SJCRH30 (cell line): ENCODE data around the gene KLK14. TPM values are rescaled to one million over a fixed set of nuclear protein-coding genes. Genes with fewer than 3 reads are reported as not detected.

Source experiments
- DNase-seq, 2 experiments: peaks; one replicate each; pipeline ENCODE4 v3.0.0-alpha.2; 2015 to 2020
- H3K27ac ChIP-seq: fragments of 250-450 bp; sonication (Bioruptor Pico); 2 replicates; pipeline ENCODE4 v1.5.1; 2020; ENCODE audit warnings: mild to moderate bottlenecking, moderate library complexity
- H3K27me3 ChIP-seq: fragments of 250-450 bp; sonication (Bioruptor Pico); 2 replicates; pipeline ENCODE4 v1.5.1; 2020; ENCODE audit warnings: mild to moderate bottlenecking, moderate library complexity
- H3K36me3 ChIP-seq: fragments of 250-450 bp; sonication (Bioruptor Pico); 2 replicates; pipeline ENCODE4 v1.5.1; 2020; ENCODE audit warnings: mild to moderate bottlenecking, moderate library complexity
- H3K4me1 ChIP-seq: fragments of 250-450 bp; sonication (Bioruptor Pico); 2 replicates; pipeline ENCODE4 v1.5.1; 2020; ENCODE audit warnings: mild to moderate bottlenecking, moderate library complexity
- H3K4me3 ChIP-seq: fragments of 250-450 bp; sonication (Bioruptor Pico); 2 replicates; pipeline ENCODE4 v1.5.1; 2020; ENCODE audit warnings: mild to moderate bottlenecking, moderate library complexity
- H3K9me3 ChIP-seq: fragments of 250-450 bp; sonication (Bioruptor Pico); replicated peaks from 2 replicates; pipeline ENCODE4 v1.5.1; 2020; ENCODE audit warnings: mild to moderate bottlenecking, moderate library complexity
- total RNA-seq: library from RNA; depleted of rRNA; stranded (reverse); fragments of >200 nt; shearing (Covaris generic); gene quantifications from 2 replicates; pipeline ENCODE4 v1.2.3, GENCODE V29; 2014

Gene KLK14
- total RNA-seq, 1 experiment from 2014 or later, result not detected

DNA sequence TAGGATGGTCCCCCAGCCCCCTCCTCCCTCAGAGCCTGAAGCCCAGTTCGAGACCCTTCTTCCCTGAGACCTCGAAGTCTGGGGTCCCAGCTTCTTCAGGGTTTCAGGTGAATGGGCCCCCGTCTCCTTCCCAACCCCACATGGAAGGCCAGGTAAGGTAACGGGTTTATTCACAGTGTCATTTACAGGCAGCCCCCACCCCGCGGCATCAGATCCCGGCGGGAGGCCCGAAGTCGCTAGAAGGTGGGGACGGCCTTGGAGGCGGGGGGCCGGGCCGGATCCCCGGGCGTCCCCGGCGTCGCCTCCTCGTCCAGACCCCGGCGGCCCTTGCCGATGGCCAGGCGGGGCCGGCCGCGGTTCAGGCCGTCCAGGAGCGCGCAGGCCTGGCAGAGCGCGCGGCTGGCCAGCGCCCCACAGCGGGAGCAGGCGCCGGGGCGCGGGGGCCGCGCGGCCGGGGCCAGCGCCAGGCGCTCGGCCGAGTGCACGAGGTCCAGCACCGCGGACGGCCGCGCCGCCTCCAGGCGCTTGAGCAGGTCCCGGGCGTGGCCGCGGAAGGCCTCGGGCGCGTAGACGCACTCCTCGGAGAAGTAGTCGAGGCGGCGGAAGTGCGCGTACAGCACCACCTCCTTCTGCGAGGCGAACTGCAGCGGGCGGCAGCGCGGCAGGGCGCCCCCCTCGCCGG is 15.8 kb upstream of the KLK14 start:
- Histone ChIP-seq H3K27me3 (no peaks in the 10 kb centered on the region), H3K4me1 (no peaks in the 10 kb centered on the region), H3K9me3 (no peaks in the 10 kb centered on the region), H3K4me3 (no peak overlapping the region), H3K27ac (no peak overlapping the region), H3K36me3 (peaks cover 11% of the 10 kb centered on the region; the same call in 1 of the 2 replicates)
- no peak for DNase-seq

DNA sequence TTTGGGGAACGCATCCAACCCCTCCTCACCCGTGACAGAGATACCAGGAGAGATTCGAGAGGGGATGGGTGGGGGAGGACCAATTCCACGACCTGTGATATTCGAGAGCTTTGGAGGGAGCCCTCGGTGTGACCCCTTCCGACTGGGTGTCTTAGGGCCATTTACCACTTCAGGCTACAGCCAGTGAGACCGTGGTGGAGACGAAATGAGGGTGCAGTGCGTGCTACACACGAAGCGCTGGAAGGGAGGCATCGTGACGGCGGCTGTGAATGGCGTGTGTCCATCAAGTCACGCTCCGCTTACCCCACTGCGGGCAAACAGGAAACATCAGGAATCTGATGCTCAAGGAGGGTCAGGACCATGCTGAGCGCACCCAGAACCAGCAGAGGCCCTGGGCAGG is 15.1 kb upstream of the KLK14 start:
- DNase-seq, result no peak
- Histone ChIP-seq H3K27ac (no peak overlapping the region), H3K27me3 (no peaks in the 10 kb centered on the region)

DNA sequence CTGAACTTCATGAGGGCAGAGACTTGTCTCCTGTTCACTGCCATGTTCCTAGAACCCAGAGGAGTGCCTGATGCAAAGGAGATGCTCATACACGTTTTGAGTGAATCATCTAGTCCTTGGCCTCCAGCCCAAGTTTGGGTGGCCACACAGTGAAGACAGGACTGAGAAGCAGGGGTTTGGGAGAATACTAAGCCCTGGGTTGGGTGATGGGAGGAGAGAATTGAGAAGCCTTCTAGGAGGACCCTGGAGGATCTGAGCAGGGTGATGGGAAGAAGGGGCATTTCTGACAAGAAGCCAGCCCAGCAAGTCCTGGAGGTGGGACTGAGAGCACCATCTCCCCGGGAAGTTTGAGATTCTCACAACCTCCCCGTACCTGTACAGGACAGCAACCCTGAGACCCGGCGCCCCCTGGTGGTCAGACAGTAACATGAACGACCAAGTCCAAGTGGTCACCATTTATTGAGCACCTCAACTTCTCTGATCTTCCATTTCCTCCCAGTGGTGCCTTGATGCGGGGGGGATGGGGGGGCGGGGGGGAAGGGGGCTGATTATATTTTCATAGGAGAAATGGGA is 14.6 kb upstream of the KLK14 start:
- Histone ChIP-seq H3K27ac (no peak overlapping the region), H3K4me3 (no peak overlapping the region), H3K27me3 (no peaks in the 10 kb centered on the region), H3K4me1 (no peaks in the 10 kb centered on the region), H3K9me3 (no peaks in the 10 kb centered on the region), H3K36me3 (peaks cover 6% of the 10 kb centered on the region; the same call in 1 of the 2 replicates)
- peak; percentile 48 to 63 for DNase-seq

More for the DNA sequence above, 15.1 kb upstream of the KLK14 start:
- H3K36me3 ChIP-seq, result peaks cover 7% of the 10 kb centered on the region; the same call in 1 of the 2 replicates
- no peaks in the 10 kb centered on the region for H3K4me1 ChIP-seq
- no peaks in the 10 kb centered on the region for H3K9me3 ChIP-seq
- H3K4me3 ChIP-seq, result no peak overlapping the region

DNA sequence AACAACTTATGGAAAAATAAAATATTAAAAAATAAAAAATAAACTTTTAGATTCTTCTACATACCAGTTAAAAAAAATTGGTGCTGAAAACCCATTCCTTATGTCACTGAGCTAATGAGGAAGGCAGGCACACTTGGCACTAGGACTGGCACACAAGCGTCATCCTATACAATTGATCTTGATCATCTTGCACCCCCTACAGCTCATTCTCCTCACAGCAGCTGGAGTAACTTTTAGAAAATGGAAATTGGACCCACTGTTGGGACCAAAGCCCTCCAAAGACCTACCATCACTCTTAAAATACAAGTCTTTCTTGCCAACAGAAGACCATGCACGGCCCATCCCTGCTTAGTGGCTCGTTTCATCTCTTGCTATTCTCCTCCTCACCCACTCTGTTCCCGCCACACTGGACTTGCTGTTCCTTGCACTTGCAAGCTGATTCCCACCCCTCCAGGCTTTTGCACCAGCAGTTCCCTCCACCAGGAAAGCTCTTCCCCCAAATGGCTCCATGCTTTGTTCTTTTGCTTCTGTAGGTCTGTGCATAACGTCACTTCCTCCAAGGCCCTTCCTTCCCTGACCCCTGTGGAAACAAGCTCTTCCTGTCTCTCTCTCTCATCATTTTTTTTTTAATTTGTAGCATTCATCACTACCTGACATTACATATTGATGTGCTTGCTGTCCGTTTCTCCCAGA is 13.9 kb upstream of the KLK14 start:
- Histone ChIP-seq H3K4me3 (no peak overlapping the region), H3K27me3 (no peaks in the 10 kb centered on the region), H3K36me3 (peaks cover 6% of the 10 kb centered on the region; the same call in 1 of the 2 replicates), H3K4me1 (no peaks in the 10 kb centered on the region), H3K27ac (no peak overlapping the region), H3K9me3 (no peaks in the 10 kb centered on the region)
- DNase-seq, result peak in 1 of 2 experiments; percentile 9

DNA sequence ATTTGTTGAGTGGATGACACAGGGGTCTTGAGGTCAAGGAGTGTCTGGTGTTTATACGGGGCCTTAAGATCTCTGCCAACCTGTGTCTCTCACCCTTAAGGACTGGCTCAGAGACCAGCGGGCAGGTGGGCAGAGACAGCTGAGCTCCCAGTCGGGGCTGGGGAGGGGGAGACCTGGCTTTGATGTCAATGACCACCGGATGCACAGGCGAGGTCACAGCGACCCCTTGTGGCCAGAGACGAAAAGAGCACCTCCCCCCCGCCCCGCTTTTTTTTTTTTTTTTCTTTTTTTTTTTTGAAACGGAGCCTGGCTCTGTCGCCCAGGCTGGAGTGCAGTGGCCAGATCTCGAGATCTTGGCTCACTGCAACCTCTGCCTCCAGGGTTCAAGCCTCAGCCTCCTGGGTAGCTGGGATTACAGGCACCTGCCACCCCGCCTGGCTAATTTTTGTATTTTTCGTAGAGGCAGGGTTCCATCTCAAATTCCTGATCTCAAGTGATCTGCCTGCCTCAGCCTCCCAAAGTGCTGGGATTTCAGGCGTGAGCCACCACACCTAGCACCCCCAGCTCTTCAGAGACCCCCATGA is 12.1 kb upstream of the KLK14 start:
- Histone ChIP-seq H3K27me3 (no peaks in the 10 kb centered on the region), H3K27ac (no peak overlapping the region), H3K9me3 (no peaks in the 10 kb centered on the region), H3K36me3 (peaks cover 2% of the 10 kb centered on the region; the same call in 1 of the 2 replicates), H3K4me1 (no peaks in the 10 kb centered on the region), H3K4me3 (no peak overlapping the region)
- peak; percentile 39 to 65 for DNase-seq

DNA sequence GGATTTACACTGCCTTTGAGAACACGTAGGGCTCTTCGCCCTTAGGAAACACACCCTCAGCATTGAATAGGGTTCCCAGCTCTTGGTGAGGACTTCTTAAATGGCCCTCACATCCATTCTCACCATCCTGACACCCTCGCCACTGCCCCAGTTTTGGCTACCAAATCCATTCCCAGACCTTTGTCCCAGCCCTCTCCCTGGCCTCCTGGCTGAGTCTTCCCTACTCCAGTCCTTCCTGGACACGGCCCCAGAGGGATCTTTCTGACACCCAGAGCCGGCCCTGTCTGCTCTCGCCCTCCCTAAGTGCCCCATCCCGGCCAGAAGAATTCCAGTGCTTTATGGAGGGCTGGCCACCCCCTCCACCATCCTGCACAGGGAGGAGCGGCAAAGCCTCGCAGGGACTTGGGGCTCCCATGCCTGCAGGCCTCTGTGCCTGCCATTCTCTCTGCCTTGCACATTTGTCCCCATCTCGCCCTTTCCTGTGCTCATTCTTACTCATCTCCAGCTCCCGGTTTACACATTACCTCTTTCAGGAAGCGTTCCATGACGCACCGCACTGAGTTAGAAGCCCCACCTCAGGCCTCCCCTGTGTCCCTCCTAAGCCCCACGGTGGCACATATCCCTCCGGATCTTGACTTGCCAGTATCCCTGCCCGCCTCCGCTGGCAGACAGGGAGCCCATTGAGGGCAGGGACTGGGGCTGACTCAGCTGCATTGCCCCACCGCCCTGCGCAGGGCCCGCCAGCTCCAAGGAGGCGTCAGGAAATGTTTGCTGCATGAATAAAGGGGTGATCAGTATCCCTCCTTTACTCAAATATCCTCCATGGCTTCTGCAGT is 11.0 kb upstream of the KLK14 start:
- Histone ChIP-seq H3K27ac (no peak overlapping the region), H3K4me3 (no peak overlapping the region), H3K9me3 (no peaks in the 10 kb centered on the region), H3K36me3 (no peaks in the 10 kb centered on the region), H3K27me3 (no peaks in the 10 kb centered on the region), H3K4me1 (no peaks in the 10 kb centered on the region)
- no peak for DNase-seq

DNA sequence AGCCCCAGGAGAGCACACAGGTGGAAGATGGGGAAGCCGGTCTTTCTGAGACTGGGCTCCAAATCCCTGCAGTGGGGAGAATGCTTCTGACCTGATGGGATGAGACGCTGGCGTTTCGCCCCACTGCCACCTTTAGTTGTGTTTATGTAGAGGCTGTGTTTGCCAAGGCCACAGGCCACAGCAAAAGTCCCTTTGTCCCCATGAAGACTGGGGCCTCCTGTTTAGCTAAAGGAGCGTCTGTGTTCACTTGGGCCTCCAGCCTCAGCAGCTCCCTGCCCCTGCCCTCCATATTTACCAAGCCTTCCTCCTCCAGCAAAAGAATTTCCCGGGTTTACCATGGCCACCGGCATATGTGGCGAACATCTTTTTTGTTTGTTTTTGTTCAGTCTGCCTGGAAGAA is 10.4 kb upstream of the KLK14 start:
- Histone ChIP-seq H3K27ac (no peak overlapping the region), H3K36me3 (no peaks in the 10 kb centered on the region), H3K9me3 (no peaks in the 10 kb centered on the region), H3K27me3 (no peaks in the 10 kb centered on the region), H3K4me3 (no peak overlapping the region), H3K4me1 (no peaks in the 10 kb centered on the region)
- no peak for DNase-seq

DNA sequence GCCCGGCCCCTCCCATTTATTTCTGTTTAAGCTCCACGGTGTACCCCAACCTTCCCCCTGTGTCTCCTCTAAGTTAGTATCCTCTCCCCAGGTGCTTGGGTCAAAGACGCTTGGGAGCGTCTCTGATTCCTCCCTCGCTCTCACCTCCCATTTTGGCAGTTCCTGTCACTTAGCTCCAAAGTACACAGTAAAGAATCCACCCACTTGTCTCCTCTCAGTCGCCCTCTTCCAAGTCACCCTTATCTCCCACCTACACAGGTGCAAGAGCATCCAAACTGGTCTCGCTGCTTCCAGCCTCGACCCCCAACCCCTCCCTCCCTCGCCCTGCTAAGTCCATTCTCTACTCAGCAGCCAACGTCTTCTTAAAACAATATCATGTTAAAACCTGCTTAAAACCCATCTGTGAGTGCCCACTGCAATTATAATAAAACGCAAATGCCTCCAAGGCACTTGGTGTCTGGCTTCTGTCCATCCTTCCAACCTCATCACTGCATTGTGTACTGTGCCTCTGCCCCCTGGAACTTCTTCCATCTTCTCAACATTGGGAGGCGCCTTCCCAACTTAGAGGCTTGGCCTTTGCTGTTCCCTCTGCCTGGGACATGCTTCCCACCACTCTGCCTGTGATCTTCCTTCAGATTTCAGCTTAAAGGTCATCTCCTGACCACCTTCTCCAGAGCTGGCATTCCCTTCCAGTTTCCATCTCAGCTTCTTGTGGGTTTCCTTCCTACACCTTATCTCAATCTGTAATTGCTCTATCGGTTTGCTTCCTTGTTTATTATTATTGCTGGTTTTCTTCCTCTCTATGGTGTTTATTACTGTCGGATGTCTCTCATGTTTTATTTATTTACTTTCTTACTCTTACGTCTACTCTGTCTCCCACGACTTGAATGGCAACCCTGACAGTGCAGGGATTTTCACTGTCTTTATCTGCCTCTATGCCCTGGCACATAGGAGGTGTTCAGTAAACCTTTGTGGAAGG is 9.5 kb upstream of the KLK14 start:
- H3K4me3 ChIP-seq, result no peak overlapping the region
- H3K36me3 ChIP-seq, result no peaks in the 10 kb centered on the region
- no peaks in the 10 kb centered on the region for H3K4me1 ChIP-seq
- H3K27ac ChIP-seq, result no peak overlapping the region
- DNase-seq, result no peak
- H3K9me3 ChIP-seq, result no peaks in the 10 kb centered on the region
- H3K27me3 ChIP-seq, result no peaks in the 10 kb centered on the region

DNA sequence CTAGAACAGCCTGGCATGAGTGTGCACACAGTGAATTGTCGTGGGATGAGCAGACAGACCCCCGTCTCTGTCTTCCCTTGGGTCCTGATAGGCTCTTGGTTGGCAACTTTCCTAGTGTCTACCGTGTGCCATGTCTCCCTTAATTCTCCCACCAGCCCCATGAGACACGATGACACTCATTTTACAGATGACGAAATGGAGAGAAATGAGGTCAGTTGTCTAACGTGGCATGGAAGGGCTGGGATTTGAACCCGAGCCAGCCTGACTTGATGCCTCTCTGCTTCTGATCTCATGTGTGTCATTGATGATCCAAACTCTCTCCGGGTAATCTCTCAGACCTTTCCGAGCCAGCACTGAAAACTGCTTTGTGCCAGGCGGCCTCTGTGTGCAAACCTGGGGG is 8.4 kb upstream of the KLK14 start:
- no peaks in the 10 kb centered on the region for H3K4me1 ChIP-seq
- no peak overlapping the region for H3K4me3 ChIP-seq
- no peak overlapping the region for H3K27ac ChIP-seq
- H3K27me3 ChIP-seq, result no peaks in the 10 kb centered on the region
- H3K9me3 ChIP-seq, result no peaks in the 10 kb centered on the region
- no peaks in the 10 kb centered on the region for H3K36me3 ChIP-seq
- no peak for DNase-seq

DNA sequence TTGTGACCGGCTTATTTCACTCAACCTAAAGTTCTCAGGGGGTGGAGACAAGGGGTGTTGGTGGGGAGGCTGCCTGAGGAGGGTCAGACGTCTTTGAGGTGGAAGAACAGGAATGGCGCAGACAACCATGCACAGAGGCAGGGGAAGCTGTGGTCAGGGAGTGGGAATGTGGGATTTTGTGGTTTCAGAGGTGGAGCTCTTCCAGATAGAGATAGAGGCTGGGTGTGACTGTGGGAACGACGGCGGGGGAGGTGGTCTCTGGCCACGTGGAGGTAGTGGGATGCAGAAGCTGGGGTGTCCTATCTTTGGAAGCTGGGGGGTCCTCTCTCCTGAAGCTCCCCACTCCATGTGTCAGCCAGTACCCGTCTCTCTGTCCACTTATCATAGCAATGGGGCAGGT is 7.8 kb upstream of the KLK14 start:
- no peak for DNase-seq

DNA sequence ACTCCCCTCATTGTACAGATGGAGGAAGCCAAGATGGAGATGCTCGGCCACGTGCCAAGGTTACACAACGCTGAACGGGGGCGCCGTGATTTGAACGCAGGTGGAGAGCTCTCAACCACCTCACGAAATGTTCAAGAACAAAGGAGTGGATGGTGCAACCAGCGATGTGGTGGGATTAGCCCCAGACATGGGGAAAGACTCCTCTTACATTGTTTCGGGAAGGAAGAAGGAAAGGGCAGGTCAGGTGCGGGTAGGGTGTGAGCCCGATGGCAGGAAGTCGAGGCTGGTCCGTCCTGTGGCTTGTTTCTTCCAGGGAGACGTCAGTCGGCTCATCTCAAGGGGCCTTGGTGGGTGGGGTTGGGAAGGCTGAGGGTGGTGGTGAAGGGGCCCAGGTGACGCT is 7.1 kb upstream of the KLK14 start:
- no peak for DNase-seq
- Histone ChIP-seq H3K27me3 (0 out of 2 replicates have a peak, but pooled peaks cover 5% of the 10 kb centered on the region), H3K4me1 (no peaks in the 10 kb centered on the region), H3K9me3 (no peaks in the 10 kb centered on the region), H3K36me3 (no peaks in the 10 kb centered on the region), H3K4me3 (no peak overlapping the region), H3K27ac (no peak overlapping the region)

More for the DNA sequence above, 7.8 kb upstream of the KLK14 start:
- no peaks in the 10 kb centered on the region for H3K27me3 ChIP-seq
- H3K36me3 ChIP-seq, result no peaks in the 10 kb centered on the region
- H3K9me3 ChIP-seq, result no peaks in the 10 kb centered on the region
- no peak overlapping the region for H3K4me3 ChIP-seq
- no peak overlapping the region for H3K27ac ChIP-seq
- H3K4me1 ChIP-seq, result no peaks in the 10 kb centered on the region

DNA sequence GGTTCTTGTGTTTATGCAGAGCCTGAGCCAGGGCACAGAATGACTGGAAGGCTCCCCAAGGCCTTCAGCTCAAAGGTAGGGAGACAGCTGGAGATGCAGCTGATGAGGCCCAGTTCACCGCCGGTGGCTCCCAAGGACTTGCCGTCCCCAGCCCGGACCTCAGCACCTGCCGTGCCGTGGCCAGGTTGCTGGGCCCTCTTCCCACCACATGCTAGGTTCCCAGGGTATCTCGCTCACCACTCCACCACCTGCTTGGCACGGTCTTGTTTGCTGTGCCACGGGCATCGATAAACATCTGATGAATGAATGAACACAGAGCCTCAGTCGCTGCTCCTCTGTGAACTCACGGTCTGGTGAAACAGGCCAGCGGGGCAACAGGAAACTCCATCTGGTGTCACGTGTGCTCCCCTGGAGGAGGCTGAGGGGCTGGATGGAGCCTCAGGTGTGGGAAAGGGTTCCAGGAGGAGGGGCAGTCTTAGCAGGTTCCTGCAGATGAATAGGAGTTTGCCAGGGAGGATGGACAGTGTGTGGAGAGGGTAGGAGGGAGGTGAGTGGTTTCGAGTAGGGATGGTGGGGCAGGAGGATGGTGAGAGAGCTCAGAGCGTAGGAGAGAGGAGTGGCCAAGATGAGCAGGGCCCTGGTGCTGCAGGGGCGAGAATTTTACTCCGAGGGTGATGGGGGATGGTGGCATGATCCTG is 3.6 kb upstream of the KLK14 start:
- Histone ChIP-seq H3K27me3 (peaks cover 10% of the 10 kb centered on the region), H3K27ac (no peak overlapping the region), H3K4me1 (no peaks in the 10 kb centered on the region), H3K36me3 (no peaks in the 10 kb centered on the region), H3K9me3 (no peaks in the 10 kb centered on the region), H3K4me3 (no peak overlapping the region)
- no peak for DNase-seq

DNA sequence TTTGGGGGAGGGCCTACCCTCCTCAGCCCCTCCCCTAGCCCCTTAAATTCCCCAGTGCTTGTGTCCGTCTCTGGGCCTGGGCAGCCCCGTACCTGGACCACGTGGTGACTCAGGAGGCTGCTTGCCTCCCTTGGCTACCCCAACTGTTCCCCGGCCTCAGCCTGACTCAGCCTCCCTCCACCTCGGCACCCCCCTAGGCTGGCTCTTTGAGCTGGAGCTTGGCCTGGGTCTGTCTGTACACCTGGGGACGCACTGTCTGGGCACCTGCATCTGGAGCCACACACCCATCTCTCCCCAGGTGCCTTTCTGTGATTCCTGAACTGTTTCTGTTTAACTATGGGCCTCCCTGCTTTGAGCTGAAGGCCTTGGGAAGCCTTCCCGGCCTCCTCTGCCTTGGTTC is 1.8 kb upstream of the KLK14 start:
- Histone ChIP-seq H3K4me3 (no peak overlapping the region), H3K9me3 (no peaks in the 10 kb centered on the region), H3K27me3 (peaks cover 10% of the 10 kb centered on the region), H3K27ac (no peak overlapping the region), H3K36me3 (no peaks in the 10 kb centered on the region), H3K4me1 (no peaks in the 10 kb centered on the region)
- no peak for DNase-seq
